ENCODE measurements around the gene SWSAP1. TPM values are rescaled to one million over a fixed set of nuclear protein-coding genes. Genes with fewer than 3 reads are reported as not detected.

SWSAP1 gene
- total RNA-seq, 1 donor from 2014 or later, result 2.9 TPM

- H3K27me3 ChIP-seq (ENCODE audit: control insufficient read depth, insufficient read depth, low read length), result peaks cover 7% of the 10 kb centered on the region
These were observed 12.9 kb downstream of the SWSAP1 start for GRCh38 chr19:11387162-11388034.

GRCh38 chr19:11390359-11390758, 15.9 kb downstream of the SWSAP1 start:
- Histone ChIP-seq H3K27me3 (ENCODE audit: control insufficient read depth, insufficient read depth, low read length) (no peaks in the 10 kb centered on the region), H3K36me3 (ENCODE audit: control insufficient read depth, insufficient read depth, low read length) (no peaks in the 10 kb centered on the region), H3K4me3 (ENCODE audit: low read depth, low read length) (no peak overlapping the region)
- TF ChIP-seq CTCF (IDR thresholded peaks at IDR 0.05; ENCODE audit: insufficient read depth, low read length, poor library complexity, severe bottlenecking), result no peak
- DNase-seq (ENCODE audit: low read depth), result no peak

More at GRCh38 chr19:11387162-11388034, 12.9 kb downstream of the SWSAP1 start:
- no peak for TF ChIP-seq CTCF (IDR thresholded peaks at IDR 0.05; ENCODE audit: insufficient read depth, low read length, poor library complexity, severe bottlenecking)
- Histone ChIP-seq H3K36me3 (ENCODE audit: control insufficient read depth, insufficient read depth, low read length) (no peaks in the 10 kb centered on the region), H3K4me3 (ENCODE audit: low read depth, low read length) (no peak overlapping the region)
- no peak for DNase-seq (ENCODE audit: low read depth)

- Histone ChIP-seq H3K27me3 (ENCODE audit: control insufficient read depth, insufficient read depth, low read length) (no peaks in the 10 kb centered on the region), H3K4me3 (ENCODE audit: low read depth, low read length) (no peak overlapping the region), H3K36me3 (ENCODE audit: control insufficient read depth, insufficient read depth, low read length) (no peaks in the 10 kb centered on the region)
- no peak for TF ChIP-seq CTCF (IDR thresholded peaks at IDR 0.05; ENCODE audit: insufficient read depth, low read length, poor library complexity, severe bottlenecking)
- DNase-seq (ENCODE audit: low read depth), result no peak
These were observed 16.6 kb downstream of the SWSAP1 start for GRCh38 chr19:11390933-11391680.

- no peak for DNase-seq (ENCODE audit: low read depth)
- H3K4me3 ChIP-seq (ENCODE audit: low read depth, low read length), result no peak overlapping the region
- no peaks in the 10 kb centered on the region for H3K36me3 ChIP-seq (ENCODE audit: control insufficient read depth, insufficient read depth, low read length)
- no peak for TF ChIP-seq CTCF (IDR thresholded peaks at IDR 0.05; ENCODE audit: insufficient read depth, low read length, poor library complexity, severe bottlenecking)
- H3K27me3 ChIP-seq (ENCODE audit: control insufficient read depth, insufficient read depth, low read length), result no peaks in the 10 kb centered on the region
These were observed 22.7 kb downstream of the SWSAP1 start for GRCh38 chr19:11397089-11397610.

- Histone ChIP-seq H3K36me3 (ENCODE audit: control insufficient read depth, insufficient read depth, low read length) (no peaks in the 10 kb centered on the region), H3K4me3 (ENCODE audit: low read depth, low read length) (no peak overlapping the region), H3K27me3 (ENCODE audit: control insufficient read depth, insufficient read depth, low read length) (no peaks in the 10 kb centered on the region)
- no peak for TF ChIP-seq CTCF (IDR thresholded peaks at IDR 0.05; ENCODE audit: insufficient read depth, low read length, poor library complexity, severe bottlenecking)
- no peak for DNase-seq (ENCODE audit: low read depth)
These were observed 25.2 kb downstream of the SWSAP1 start for GRCh38 chr19:11399667-11400066.

Data from kidney epithelial cell (primary cell).